Skeletal muscle satellite cell (primary cell): ENCODE results near the gene SPRR3. TPM values are rescaled to one million over a fixed set of nuclear protein-coding genes. Genes with fewer than 3 reads are reported as not detected.

Experiments
- H3K27me3 ChIP-seq: 2 replicates; pipeline ENCODE4 v1.7.0; 2013; ENCODE audit warnings: low read length; ENCODE audit not compliant: control insufficient read depth, insufficient read depth
- H3K36me3 ChIP-seq: 2 replicates; pipeline ENCODE4 v1.7.0; 2013; ENCODE audit warnings: mild to moderate bottlenecking, control low read depth, low read length; ENCODE audit not compliant: insufficient read depth
- H3K4me1 ChIP-seq: 2 replicates; pipeline ENCODE4 v1.7.0; 2013; ENCODE audit warnings: low read length; ENCODE audit not compliant: control insufficient read depth, insufficient read depth
- H3K4me2 ChIP-seq: 2 replicates; pipeline ENCODE4 v1.7.0; 2013; ENCODE audit warnings: mild to moderate bottlenecking, low read length
- H3K4me3 ChIP-seq: 2 replicates; pipeline ENCODE4 v1.7.0; 2013; ENCODE audit warnings: low read length
- H3K9ac ChIP-seq: 2 replicates; pipeline ENCODE4 v1.7.0; 2013; ENCODE audit warnings: mild to moderate bottlenecking, low read depth, low read length, moderate library complexity
- H3K9me3 ChIP-seq: replicated peaks from 2 replicates; pipeline ENCODE4 v1.7.0; 2013; ENCODE audit warnings: mild to moderate bottlenecking, control low read depth, low read length
- total RNA-seq: library from RNA; depleted of rRNA; stranded (reverse); fragments of >200 nt; gene quantifications from 2 replicates; pipeline ENCODE4 v1.2.3, GENCODE V29; 2012; rRNA removed

The SPRR3 gene
- total RNA-seq, result not detected in 2 replicates

GRCh38 chr1:153001382-153001781 lies at the start of gene SPRR3:
Gene SPRR3, plus strand, starts transcription at chr1:153001749. Its CDS starts 1,272 bp downstream, at chr1:153003021.
- no peaks in the 10 kb centered on the region for H3K9me3 ChIP-seq
- no peak within 1 kb of the TSS for H3K9ac ChIP-seq
- H3K4me2 ChIP-seq, result no peak within 1 kb of the TSS
- peaks cover 8% of the 10 kb centered on the region for H3K27me3 ChIP-seq
- H3K4me3 ChIP-seq, result no peak within 1 kb of the TSS
- H3K4me1 ChIP-seq, result no peaks in the 10 kb centered on the region
- H3K36me3 ChIP-seq, result no peaks in the 10 kb centered on the region

GRCh38 chr1:152953761-152954160 lies 47.8 kb upstream of the SPRR3 start:
- Histone ChIP-seq H3K9ac (no peak overlapping the region), H3K4me3 (no peak overlapping the region), H3K36me3 (no peaks in the 10 kb centered on the region), H3K9me3 (no peaks in the 10 kb centered on the region), H3K4me2 (no peak overlapping the region), H3K27me3 (no peaks in the 10 kb centered on the region), H3K4me1 (no peaks in the 10 kb centered on the region)

- no peak overlapping the region for H3K4me2 ChIP-seq
- H3K9me3 ChIP-seq, result no peaks in the 10 kb centered on the region
- no peaks in the 10 kb centered on the region for H3K4me1 ChIP-seq
- H3K27me3 ChIP-seq, result no peaks in the 10 kb centered on the region
- H3K4me3 ChIP-seq, result no peak overlapping the region
- H3K36me3 ChIP-seq, result no peaks in the 10 kb centered on the region
- no peak overlapping the region for H3K9ac ChIP-seq
These were observed 47.1 kb upstream of the SPRR3 start for GRCh38 chr1:152954436-152954835.

- no peaks in the 10 kb centered on the region for H3K36me3 ChIP-seq
- H3K4me1 ChIP-seq, result no peaks in the 10 kb centered on the region
- H3K4me3 ChIP-seq, result no peak overlapping the region
- H3K9ac ChIP-seq, result no peak overlapping the region
- H3K4me2 ChIP-seq, result no peak overlapping the region
- H3K27me3 ChIP-seq, result no peaks in the 10 kb centered on the region
- no peaks in the 10 kb centered on the region for H3K9me3 ChIP-seq
These were observed 44.0 kb upstream of the SPRR3 start for GRCh38 chr1:152957561-152957960.

- Histone ChIP-seq H3K9ac (no peak overlapping the region), H3K36me3 (no peaks in the 10 kb centered on the region), H3K4me2 (no peak overlapping the region), H3K4me3 (no peak overlapping the region), H3K27me3 (no peaks in the 10 kb centered on the region), H3K9me3 (no peaks in the 10 kb centered on the region), H3K4me1 (no peaks in the 10 kb centered on the region)
These were observed 42.3 kb upstream of the SPRR3 start for GRCh38 chr1:152959273-152959672.

- Histone ChIP-seq H3K9me3 (no peaks in the 10 kb centered on the region), H3K36me3 (no peaks in the 10 kb centered on the region), H3K27me3 (no peaks in the 10 kb centered on the region), H3K4me1 (no peaks in the 10 kb centered on the region), H3K4me2 (no peak overlapping the region), H3K4me3 (no peak overlapping the region), H3K9ac (no peak overlapping the region)
These were observed 41.6 kb upstream of the SPRR3 start for GRCh38 chr1:152959801-152960451.

- no peaks in the 10 kb centered on the region for H3K36me3 ChIP-seq
- H3K4me3 ChIP-seq, result no peak overlapping the region
- H3K4me2 ChIP-seq, result no peak overlapping the region
- H3K9me3 ChIP-seq, result no peaks in the 10 kb centered on the region
- H3K27me3 ChIP-seq, result no peaks in the 10 kb centered on the region
- no peaks in the 10 kb centered on the region for H3K4me1 ChIP-seq
- H3K9ac ChIP-seq, result no peak overlapping the region
These were observed 41.0 kb upstream of the SPRR3 start for GRCh38 chr1:152960452-152961044.

- H3K4me1 ChIP-seq, result no peaks in the 10 kb centered on the region
- H3K27me3 ChIP-seq, result no peaks in the 10 kb centered on the region
- no peaks in the 10 kb centered on the region for H3K9me3 ChIP-seq
- no peaks in the 10 kb centered on the region for H3K36me3 ChIP-seq
- no peak overlapping the region for H3K4me3 ChIP-seq
- no peak overlapping the region for H3K4me2 ChIP-seq
- H3K9ac ChIP-seq, result no peak overlapping the region
These were observed 40.2 kb upstream of the SPRR3 start for GRCh38 chr1:152961226-152961891.

- H3K4me2 ChIP-seq, result no peak overlapping the region
- no peak overlapping the region for H3K9ac ChIP-seq
- H3K4me1 ChIP-seq, result no peaks in the 10 kb centered on the region
- no peaks in the 10 kb centered on the region for H3K27me3 ChIP-seq
- no peaks in the 10 kb centered on the region for H3K36me3 ChIP-seq
- H3K9me3 ChIP-seq, result no peaks in the 10 kb centered on the region
- H3K4me3 ChIP-seq, result no peak overlapping the region
These were observed 38.6 kb upstream of the SPRR3 start for GRCh38 chr1:152962876-152963415.

GRCh38 chr1:152964536-152964935 lies 37.0 kb upstream of the SPRR3 start:
- Histone ChIP-seq H3K4me1 (no peaks in the 10 kb centered on the region), H3K9me3 (no peaks in the 10 kb centered on the region), H3K4me3 (no peak overlapping the region), H3K4me2 (no peak overlapping the region), H3K36me3 (no peaks in the 10 kb centered on the region), H3K9ac (no peak overlapping the region), H3K27me3 (no peaks in the 10 kb centered on the region)

GRCh38 chr1:152965853-152966252 lies 35.7 kb upstream of the SPRR3 start:
- Histone ChIP-seq H3K4me3 (no peak overlapping the region), H3K4me2 (no peak overlapping the region), H3K4me1 (no peaks in the 10 kb centered on the region), H3K36me3 (no peaks in the 10 kb centered on the region), H3K9me3 (no peaks in the 10 kb centered on the region), H3K27me3 (no peaks in the 10 kb centered on the region), H3K9ac (no peak overlapping the region)
